H9 (cell line): Measurements from ENCODE around the gene MLST8. TPM values are rescaled to one million over a fixed set of nuclear protein-coding genes. Genes with fewer than 3 reads are reported as not detected.

Source experiments
- DNase-seq: peaks from one replicate; pipeline ENCODE4 v3.0.0-alpha.2; 2017
- H2AFZ ChIP-seq: one replicate; pipeline ENCODE4 v1.6.1; 2013; ENCODE audit warnings: mild to moderate bottlenecking, low read length, control low read depth, moderate library complexity
- H2AK5ac ChIP-seq: 2 replicates; pipeline ENCODE4 v1.6.1; 2013; ENCODE audit warnings: low read length, control low read depth, mixed read lengths; ENCODE audit not compliant: insufficient read length
- H2BK120ac ChIP-seq: one replicate; pipeline ENCODE4 v1.6.1; 2013; ENCODE audit warnings: low read depth, mild to moderate bottlenecking, low read length, control low read depth, inconsistent platforms; ENCODE audit not compliant: poor library complexity, severe bottlenecking
- H2BK12ac ChIP-seq: 2 replicates; pipeline ENCODE4 v1.6.1; 2013; ENCODE audit warnings: low read length, control low read depth, mixed read lengths, low read depth; ENCODE audit not compliant: insufficient read length
- H2BK15ac ChIP-seq: 2 replicates; pipeline ENCODE4 v1.6.1; 2013; ENCODE audit warnings: low read depth, low read length, control low read depth
- H2BK20ac ChIP-seq: one replicate; pipeline ENCODE4 v1.6.1; 2013; ENCODE audit warnings: low read depth, mild to moderate bottlenecking, low read length, control low read depth, inconsistent platforms; ENCODE audit not compliant: poor library complexity, severe bottlenecking
- H2BK5ac ChIP-seq: 2 replicates; pipeline ENCODE4 v1.6.1; 2013; ENCODE audit warnings: low read length, control low read depth, mixed read lengths; ENCODE audit not compliant: insufficient read length
- H3K14ac ChIP-seq: 2 replicates; pipeline ENCODE4 v1.6.1; 2013; ENCODE audit warnings: low read length, control low read depth; ENCODE audit not compliant: insufficient read depth
- H3K18ac ChIP-seq: 2 replicates; pipeline ENCODE4 v1.6.1; 2013; ENCODE audit warnings: low read depth, mild to moderate bottlenecking, mixed read lengths, low read length, control low read depth; ENCODE audit not compliant: insufficient read length
- H3K23ac ChIP-seq: 2 replicates; pipeline ENCODE4 v1.6.1; 2013; ENCODE audit warnings: low read length, control low read depth, mixed read lengths, low read depth; ENCODE audit not compliant: insufficient read length
- H3K23me2 ChIP-seq: 2 replicates; pipeline ENCODE4 v1.6.1; 2013; ENCODE audit warnings: low read depth, mild to moderate bottlenecking, mixed read lengths, low read length, control low read depth; ENCODE audit not compliant: insufficient read length, poor library complexity, severe bottlenecking
- H3K27ac ChIP-seq: 2 replicates; pipeline ENCODE4 v1.5.1; 2013; ENCODE audit warnings: low read length, control low read depth, mixed read lengths, low read depth; ENCODE audit not compliant: insufficient read length
- H3K27me3 ChIP-seq: 2 replicates; pipeline ENCODE4 v1.6.1; 2013; ENCODE audit warnings: low read length, control low read depth, inconsistent platforms; ENCODE audit not compliant: insufficient read depth
- H3K4ac ChIP-seq: 2 replicates; pipeline ENCODE4 v1.6.1; 2013; ENCODE audit warnings: low read depth, mild to moderate bottlenecking, control low read depth, inconsistent platforms, low read length, moderate library complexity
- H3K4me1 ChIP-seq: 2 replicates; pipeline ENCODE4 v1.6.1; 2013; ENCODE audit warnings: low read length, control low read depth, inconsistent platforms; ENCODE audit not compliant: insufficient read depth
- H3K4me2 ChIP-seq: 2 replicates; pipeline ENCODE4 v1.6.1; 2013; ENCODE audit warnings: low read length, control low read depth, mixed read lengths; ENCODE audit not compliant: insufficient read length, insufficient read depth
- H3K56ac ChIP-seq: 2 replicates; pipeline ENCODE4 v1.6.1; 2013; ENCODE audit warnings: low read depth, mild to moderate bottlenecking, mixed read lengths, low read length, control low read depth; ENCODE audit not compliant: insufficient read length
- H3K79me1 ChIP-seq: 2 replicates; pipeline ENCODE4 v1.6.1; 2013; ENCODE audit warnings: low read depth, mild to moderate bottlenecking, moderate library complexity, low read length, control low read depth, inconsistent platforms; ENCODE audit not compliant: insufficient read depth, poor library complexity, severe bottlenecking
- H3K79me2 ChIP-seq: 2 replicates; pipeline ENCODE4 v1.6.1; 2013; ENCODE audit warnings: low read length, control low read depth, inconsistent platforms; ENCODE audit not compliant: insufficient read depth
- H3K9ac ChIP-seq: 2 replicates; pipeline ENCODE4 v1.6.1; 2013; ENCODE audit warnings: low read length, control low read depth, mixed read lengths; ENCODE audit not compliant: insufficient read length; ENCODE audit errors: extremely low read depth
- H3K9me3 ChIP-seq: one replicate; pipeline ENCODE4 v1.6.1; 2013; ENCODE audit warnings: low read depth, low read length, inconsistent platforms; ENCODE audit not compliant: control insufficient read depth
- H3T11ph ChIP-seq: one replicate; pipeline ENCODE4 v1.6.1; 2013; ENCODE audit warnings: mild to moderate bottlenecking, low read length, control low read depth, inconsistent platforms
- H4K20me1 ChIP-seq: one replicate; pipeline ENCODE4 v1.6.1; 2013; ENCODE audit not compliant: control insufficient read depth, insufficient read length, insufficient read depth
- H4K5ac ChIP-seq: 2 replicates; pipeline ENCODE4 v1.6.1; 2013; ENCODE audit warnings: low read depth, mild to moderate bottlenecking, mixed read lengths, low read length, control low read depth; ENCODE audit not compliant: insufficient read length
- H4K8ac ChIP-seq: replicated peaks from 2 replicates; pipeline ENCODE4 v1.6.1; 2013; ENCODE audit warnings: low read length, control low read depth, mixed read lengths, low read depth; ENCODE audit not compliant: insufficient read length
- H4K91ac ChIP-seq: 2 replicates; pipeline ENCODE4 v1.6.1; 2013; ENCODE audit warnings: low read depth, mild to moderate bottlenecking, moderate library complexity, mixed read lengths, low read length, control low read depth; ENCODE audit not compliant: insufficient read length
- H3K27ac Mint-ChIP-seq, 3 experiments: 2 replicates in 2 of 3; 3 replicates in 1 of 3; pipeline ENCODE4 v1.8.0; 2020 to 2021; ENCODE audit warnings: mixed read lengths in 3 of 3, mild to moderate bottlenecking in 1 of 3, moderate library complexity in 1 of 3
- H3K27me3 Mint-ChIP-seq: 2 replicates; pipeline ENCODE4 v1.8.0; 2021; ENCODE audit warnings: low read depth, mild to moderate bottlenecking, moderate library complexity, mixed read lengths
- H3K36me3 Mint-ChIP-seq, 3 experiments: 2 replicates in 2 of 3; 3 replicates in 1 of 3; pipeline ENCODE4 v1.8.0; 2020 to 2021; ENCODE audit warnings: low read depth in 3 of 3, mixed read lengths in 3 of 3; ENCODE audit not compliant: insufficient read depth in 1 of 3
- H3K4me1 Mint-ChIP-seq, 2 experiments: 2 replicates each; pipeline ENCODE4 v1.8.0; 2020; ENCODE audit warnings: mixed read lengths in 2 of 2
- H3K4me3 Mint-ChIP-seq, 2 experiments: 2 replicates in 1 of 2; 3 replicates in 1 of 2; pipeline ENCODE4 v1.8.0; 2020 to 2021; ENCODE audit warnings: mild to moderate bottlenecking in 2 of 2, mixed read lengths in 2 of 2, moderate library complexity in 1 of 2
- H3K9me3 Mint-ChIP-seq, 2 experiments: 2 replicates in 1 of 2; 3 replicates in 1 of 2; pipeline ENCODE4 v1.8.0; 2020; ENCODE audit warnings: mild to moderate bottlenecking in 2 of 2, mixed read lengths in 2 of 2, moderate library complexity in 1 of 2
- WGBS: extraction: QIAGEN DNeasy Blood & Tissue Kit; methylation state at CpG from one replicate; pipeline ENCODE4 v1.1.7; 2013; ENCODE audit warnings: missing lambda C conversion rate, low lambda C conversion rate, mixed read lengths; ENCODE audit not compliant: insufficient read length; ENCODE audit errors: extremely low coverage; 5-methylcytosine and 5-hydroxymethylcytosine counted together
- total RNA-seq: library from RNA; stranded (reverse); gene quantifications from 2 replicates; pipeline ENCODE4 v1.2.1, GENCODE V29; 2021
- TF ChIP-seq, protein P1 (sequence below): fragments of 200-600 bp; sonication (generic); conservative IDR thresholded peaks from 3 replicates; pipeline ENCODE4 v1.8.0; 2021; ENCODE audit warnings: antibody characterized with exemption, mild to moderate bottlenecking

MLST8 gene
- total RNA-seq, 1 experiment from 2014 or later, result 74.5 TPM

DNA sequence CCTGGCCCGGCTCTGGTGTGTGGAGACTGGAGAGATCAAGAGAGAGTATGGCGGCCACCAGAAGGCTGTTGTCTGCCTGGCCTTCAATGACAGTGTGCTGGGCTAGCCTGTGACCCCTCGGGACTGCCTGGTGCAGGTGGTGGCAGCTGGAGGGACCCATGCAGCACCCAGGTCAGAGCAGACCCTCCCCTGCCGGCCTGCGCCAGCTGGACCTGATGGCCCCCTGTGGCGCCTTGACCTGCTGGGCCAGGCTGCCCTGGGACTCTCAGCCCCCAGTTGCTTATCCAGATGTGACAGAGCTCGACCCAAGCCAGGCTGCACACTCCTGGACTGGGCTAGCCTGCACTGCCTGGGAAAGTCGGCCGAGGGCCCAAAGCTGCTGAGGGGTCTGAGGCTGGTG lies 3.5 kb downstream of the MLST8 start:
- no peak overlapping the region for H2AK5ac ChIP-seq
- no peak for DNase-seq
- no peak overlapping the region for H4K5ac ChIP-seq
- no peak overlapping the region for H4K91ac ChIP-seq
- Mint-ChIP-seq H3K27ac (no peak overlapping the region), H3K9me3 (peaks cover 0 to 4% of the 10 kb centered on the region in 2 experiments; a peak in 1 of 5 replicates), H3K36me3 (peaks cover 17 to 48% (median 46%) of the 10 kb centered on the region in 3 experiments; a peak in 6 of 7 replicates), H3K27me3 (peaks cover 4% of the 10 kb centered on the region), H3K4me3 (peak overlapping the region in 1 of 2 experiments; percentile 29; a peak in 1 of 5 replicates), H3K4me1 (peaks cover 19 to 24% of the 10 kb centered on the region in 2 experiments)
- TF ChIP-seq, protein P1, sequence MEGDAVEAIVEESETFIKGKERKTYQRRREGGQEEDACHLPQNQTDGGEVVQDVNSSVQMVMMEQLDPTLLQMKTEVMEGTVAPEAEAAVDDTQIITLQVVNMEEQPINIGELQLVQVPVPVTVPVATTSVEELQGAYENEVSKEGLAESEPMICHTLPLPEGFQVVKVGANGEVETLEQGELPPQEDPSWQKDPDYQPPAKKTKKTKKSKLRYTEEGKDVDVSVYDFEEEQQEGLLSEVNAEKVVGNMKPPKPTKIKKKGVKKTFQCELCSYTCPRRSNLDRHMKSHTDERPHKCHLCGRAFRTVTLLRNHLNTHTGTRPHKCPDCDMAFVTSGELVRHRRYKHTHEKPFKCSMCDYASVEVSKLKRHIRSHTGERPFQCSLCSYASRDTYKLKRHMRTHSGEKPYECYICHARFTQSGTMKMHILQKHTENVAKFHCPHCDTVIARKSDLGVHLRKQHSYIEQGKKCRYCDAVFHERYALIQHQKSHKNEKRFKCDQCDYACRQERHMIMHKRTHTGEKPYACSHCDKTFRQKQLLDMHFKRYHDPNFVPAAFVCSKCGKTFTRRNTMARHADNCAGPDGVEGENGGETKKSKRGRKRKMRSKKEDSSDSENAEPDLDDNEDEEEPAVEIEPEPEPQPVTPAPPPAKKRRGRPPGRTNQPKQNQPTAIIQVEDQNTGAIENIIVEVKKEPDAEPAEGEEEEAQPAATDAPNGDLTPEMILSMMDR, result no peak
- H3K27ac ChIP-seq, result no peak overlapping the region
- H3T11ph ChIP-seq, result no peak overlapping the region
- peaks cover 6% of the 10 kb centered on the region for H3K79me1 ChIP-seq
- H3K79me2 ChIP-seq, result peaks cover 5% of the 10 kb centered on the region; the same call in 1 of the 2 replicates
- H3K4me2 ChIP-seq, result no peak overlapping the region
- H2AFZ ChIP-seq, result no peak overlapping the region
- H3K56ac ChIP-seq, result no peak overlapping the region
- no peak overlapping the region for H3K14ac ChIP-seq
- H4K8ac ChIP-seq, result no peak overlapping the region
- no CpG with 5 or more reads among the region's 9 CpGs for WGBS
- H3K4ac ChIP-seq, result no peak overlapping the region
- no peaks in the 10 kb centered on the region for H4K20me1 ChIP-seq
- H3K4me1 ChIP-seq, result no peaks in the 10 kb centered on the region; the same call in 1 of the 2 replicates
- H3K9me3 ChIP-seq, result no peaks in the 10 kb centered on the region
- no peak overlapping the region for H2BK15ac ChIP-seq
- no peak overlapping the region for H2BK12ac ChIP-seq
- no peak overlapping the region for H3K9ac ChIP-seq
- H3K27me3 ChIP-seq, result no peaks in the 10 kb centered on the region
- no peak overlapping the region for H3K23ac ChIP-seq
- no peak overlapping the region for H2BK120ac ChIP-seq
- no peak overlapping the region for H3K18ac ChIP-seq
- H2BK20ac ChIP-seq, result no peak overlapping the region
- H3K23me2 ChIP-seq, result peaks cover 18% of the 10 kb centered on the region
- no peak overlapping the region for H2BK5ac ChIP-seq
